Glomerular endothelial cell (primary cell): ENCODE results near the gene YWHAQ. TPM values are rescaled to one million over a fixed set of nuclear protein-coding genes. Genes with fewer than 3 reads are reported as not detected.
"Not testable (repeated sequence)": the region's sequence is repeated elsewhere in the genome, so short reads cannot be mapped to it uniquely, and the experiment has no call there.

Experiments used
- DNase-seq: peaks from one replicate; pipeline ENCODE4 v3.0.0-alpha.2; 2011; ENCODE audit warnings: low read depth, low spot score; ENCODE audit errors: extremely low read depth
- total RNA-seq: library from RNA; depleted of rRNA; stranded (reverse); fragments of >200 nt; gene quantifications from 2 replicates; pipeline ENCODE4 v1.2.3, GENCODE V29; 2015

YWHAQ gene
- total RNA-seq, 1 donor from 2014 or later = 305 TPM

GRCh38 chr2:9634133-9634532 lies 3.3 kb upstream of the YWHAQ start:
- no peak for DNase-seq

DNA sequence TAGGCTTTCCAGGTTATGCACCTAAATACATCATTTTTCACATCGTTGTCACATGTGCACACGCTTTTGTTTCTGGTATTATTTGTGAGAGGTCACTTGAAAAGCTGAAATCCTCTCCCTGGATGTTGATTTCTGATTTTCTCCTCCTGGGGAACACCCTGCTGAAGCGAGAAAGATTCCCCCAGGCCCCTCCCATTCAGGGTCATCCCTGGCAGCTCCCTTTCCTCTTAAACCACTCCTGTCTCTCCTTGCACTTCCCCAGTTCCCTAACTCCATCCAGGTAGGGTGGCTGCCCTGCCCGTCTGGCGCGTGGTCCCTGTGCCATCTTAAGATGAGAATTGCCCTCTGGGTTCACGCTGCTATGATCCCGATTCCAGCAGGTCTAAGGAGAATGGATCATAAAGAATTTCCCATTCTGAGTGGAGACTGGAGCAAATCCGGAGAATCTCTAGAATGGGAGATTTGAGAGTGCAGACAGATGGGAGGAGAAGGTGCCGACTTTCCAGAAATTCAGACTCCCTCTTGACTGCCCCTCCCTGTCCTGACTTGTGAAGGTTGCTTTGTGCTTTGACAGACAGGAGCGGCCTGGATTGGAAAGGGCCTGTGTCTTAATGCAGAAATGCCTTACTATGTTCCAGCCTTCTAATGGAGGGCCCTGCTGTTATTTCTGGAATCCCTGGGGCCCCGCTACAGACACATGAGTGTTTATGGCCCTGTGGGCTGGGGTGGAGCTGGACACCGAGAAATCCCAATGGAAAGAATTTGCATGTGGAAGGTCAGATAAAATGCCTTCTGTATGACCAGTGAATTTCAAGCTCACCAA lies 1.3 kb upstream of the YWHAQ start:
- DNase-seq = no peak

DNA sequence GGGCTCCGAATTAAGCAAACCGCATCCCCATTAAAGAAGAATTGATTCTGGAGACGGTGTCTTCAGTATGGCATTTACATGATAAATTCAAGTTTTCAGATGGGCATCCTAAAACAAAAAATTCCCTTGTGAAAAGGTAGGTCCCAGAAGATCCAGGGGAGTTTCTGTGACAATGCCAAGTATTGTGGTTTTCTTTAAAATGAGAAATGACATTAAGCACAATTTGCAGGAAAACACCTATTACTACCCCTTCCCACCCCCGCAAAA lies 689 bp upstream of the YWHAQ start:
- DNase-seq = no peak

DNA sequence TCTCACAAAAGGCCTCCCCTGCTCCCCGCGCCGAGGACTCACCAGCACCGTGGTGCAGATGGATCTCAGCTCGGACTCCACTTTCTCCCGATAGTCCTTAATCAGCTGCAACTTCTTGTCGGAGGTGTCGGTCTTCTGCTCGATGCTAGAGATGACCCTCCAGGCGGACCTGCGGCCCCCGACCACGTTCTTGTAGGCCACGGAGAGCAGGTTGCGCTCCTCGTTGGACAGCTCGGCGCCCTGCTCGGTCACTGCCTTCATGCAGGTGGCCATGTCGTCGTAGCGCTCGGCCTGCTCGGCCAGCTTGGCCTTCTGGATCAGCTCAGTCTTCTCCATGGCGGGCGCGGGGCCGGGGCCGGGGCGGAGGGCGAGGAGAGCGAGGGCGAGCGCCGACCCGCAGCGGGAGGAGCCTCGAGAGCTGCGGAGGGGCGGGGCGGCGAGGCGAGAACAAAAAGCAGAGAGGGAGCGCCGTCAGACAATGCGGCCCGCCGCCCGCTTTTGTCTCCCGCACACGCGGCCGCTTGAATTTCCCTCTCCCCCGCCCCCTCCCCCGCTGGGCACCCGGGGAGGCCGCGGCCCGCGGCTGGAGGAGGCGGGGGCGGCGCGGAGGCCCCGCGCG lies 571 bp downstream of the YWHAQ start:
- no peak for DNase-seq

DNA sequence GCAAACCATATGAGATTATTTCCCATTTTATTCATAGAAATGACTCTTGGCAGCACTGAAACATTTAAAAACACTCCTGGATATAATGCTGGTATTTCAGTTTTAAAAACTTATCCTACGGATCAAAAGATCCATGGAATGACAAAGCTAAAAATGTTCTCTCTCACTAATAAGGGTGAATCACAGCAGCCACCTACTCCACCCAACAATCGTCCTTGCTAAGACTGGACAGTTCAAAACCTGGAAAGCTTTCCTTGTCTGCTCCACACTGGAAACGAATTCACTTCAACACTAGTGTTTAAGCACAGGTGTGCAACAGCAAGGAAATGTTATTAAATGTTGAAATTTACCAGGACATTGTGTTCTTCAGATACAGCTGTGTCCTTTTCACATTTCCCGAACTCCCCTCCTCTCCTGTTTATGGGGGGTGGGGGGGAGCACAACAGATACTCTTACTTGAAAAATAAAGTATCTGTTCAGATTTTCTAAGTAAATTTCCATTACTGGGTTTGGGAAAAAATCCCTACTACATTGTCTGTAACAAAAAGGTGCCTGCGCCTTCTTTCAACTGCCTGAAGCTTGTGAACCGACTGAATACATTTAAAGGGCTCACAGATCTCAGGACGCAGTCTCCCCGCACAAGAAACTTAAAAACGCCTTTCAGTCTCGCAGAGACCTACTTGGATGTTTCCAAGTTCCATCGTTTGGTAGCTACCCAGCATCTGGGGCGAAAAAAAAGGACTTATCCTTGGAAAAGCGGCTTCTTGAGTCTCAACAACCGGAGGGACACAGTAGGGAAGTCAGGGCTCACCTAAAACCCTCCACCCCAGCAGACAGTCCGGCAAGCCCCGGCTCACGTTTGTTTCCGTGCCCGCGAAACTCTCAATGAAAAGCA lies 1.3 kb downstream of the YWHAQ start:
- no peak for DNase-seq

- DNase-seq = no peak
Observed at GRCh38 chr2:9627310-9627709, 3.5 kb downstream of the YWHAQ start.

- DNase-seq = no peak
Observed at GRCh38 chr2:9623151-9623550, 7.6 kb downstream of the YWHAQ start.

- DNase-seq = not testable (repeated sequence)
Observed at GRCh38 chr2:9621655-9622054, 9.1 kb downstream of the YWHAQ start.

- DNase-seq = no peak
Observed at GRCh38 chr2:9618410-9618809, 12.4 kb downstream of the YWHAQ start.

- DNase-seq = no peak
Observed at GRCh38 chr2:9617749-9618148, 13.0 kb downstream of the YWHAQ start.

- no peak for DNase-seq
Observed at GRCh38 chr2:9617296-9617695, 13.5 kb downstream of the YWHAQ start.

DNA sequence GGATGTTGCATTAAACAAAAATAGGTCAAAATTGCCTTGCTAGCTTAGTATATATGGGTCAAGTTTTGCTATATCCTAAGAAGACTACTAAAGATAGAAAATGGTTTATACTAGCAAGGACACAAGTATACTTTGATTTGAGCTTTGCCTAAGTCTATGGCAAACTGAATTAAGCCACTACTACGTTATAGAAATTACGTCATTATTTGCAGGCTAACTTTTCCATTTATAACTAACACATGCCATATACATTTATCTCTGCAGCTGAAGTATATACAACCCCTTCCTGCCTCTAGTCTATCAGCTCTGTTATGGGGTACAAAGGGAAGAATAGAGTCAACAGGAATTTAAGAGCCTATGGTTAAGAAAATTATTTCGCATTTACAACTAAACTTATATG lies 16.2 kb downstream of the YWHAQ start:
- DNase-seq = no peak

DNA sequence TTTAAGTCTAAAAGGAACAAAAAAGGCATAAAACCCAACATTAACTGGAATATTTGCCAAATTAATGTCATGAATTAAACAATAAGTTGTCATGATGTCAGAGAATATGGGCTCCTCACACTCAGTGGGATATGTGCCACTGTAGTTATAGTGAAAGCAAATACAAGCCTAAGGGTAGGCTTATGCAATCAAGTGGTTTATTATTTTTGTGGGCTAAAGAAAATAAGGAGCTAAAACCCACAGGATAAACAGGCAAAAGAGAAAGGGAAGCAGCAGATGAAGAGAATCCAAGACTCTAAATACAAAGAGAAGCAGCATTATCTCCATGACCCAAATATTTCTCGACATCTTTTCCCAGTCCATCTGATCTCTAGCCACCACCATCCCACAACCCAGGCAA lies 17.5 kb downstream of the YWHAQ start:
- no peak for DNase-seq

DNA sequence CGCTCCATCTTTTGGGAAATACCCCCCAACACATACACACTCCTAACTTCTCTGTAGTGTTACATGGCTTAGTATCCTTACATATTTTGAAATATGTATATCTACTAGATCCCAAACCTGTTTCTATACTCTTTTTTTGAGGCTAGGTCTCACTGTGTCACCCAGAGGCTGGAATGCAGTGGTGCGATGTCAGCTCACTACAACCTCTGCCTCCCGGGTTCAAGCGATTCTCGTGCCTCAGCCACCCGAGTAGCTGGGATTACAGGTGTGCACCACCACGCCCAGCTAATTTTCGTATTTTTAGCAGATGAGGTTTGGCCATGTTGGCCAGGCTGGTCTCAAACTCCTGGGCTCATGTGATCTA lies 19.3 kb downstream of the YWHAQ start:
- not testable (repeated sequence) for DNase-seq

GRCh38 chr2:9610781-9611548 lies 19.8 kb downstream of the YWHAQ start:
- DNase-seq = no peak

- DNase-seq = not testable (repeated sequence)
Observed at GRCh38 chr2:9608491-9608890, 22.3 kb downstream of the YWHAQ start.

- no peak for DNase-seq
Observed at GRCh38 chr2:9602412-9602811, 28.4 kb downstream of the YWHAQ start.

GRCh38 chr2:9601397-9601796 lies 29.4 kb downstream of the YWHAQ start:
- no peak for DNase-seq

DNA sequence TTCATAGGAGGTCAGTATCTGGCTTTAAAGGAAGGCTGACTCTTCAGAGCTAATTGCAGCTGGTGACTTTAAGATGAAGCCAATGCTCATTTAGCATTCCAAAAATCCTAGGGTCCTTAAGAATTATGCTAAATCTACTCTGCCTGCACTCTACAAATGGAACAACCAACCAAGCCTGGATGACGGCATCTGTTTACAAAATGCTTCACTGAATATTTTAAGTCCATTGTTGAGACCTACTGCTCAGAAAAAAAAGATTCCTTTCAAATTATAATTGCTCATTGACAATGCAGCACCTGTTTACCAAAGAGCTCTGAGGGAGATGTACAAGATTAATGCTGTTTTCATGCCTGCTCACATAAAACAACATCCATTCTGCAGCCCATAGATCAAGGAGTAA lies 31.4 kb downstream of the YWHAQ start:
- no peak for DNase-seq

DNA sequence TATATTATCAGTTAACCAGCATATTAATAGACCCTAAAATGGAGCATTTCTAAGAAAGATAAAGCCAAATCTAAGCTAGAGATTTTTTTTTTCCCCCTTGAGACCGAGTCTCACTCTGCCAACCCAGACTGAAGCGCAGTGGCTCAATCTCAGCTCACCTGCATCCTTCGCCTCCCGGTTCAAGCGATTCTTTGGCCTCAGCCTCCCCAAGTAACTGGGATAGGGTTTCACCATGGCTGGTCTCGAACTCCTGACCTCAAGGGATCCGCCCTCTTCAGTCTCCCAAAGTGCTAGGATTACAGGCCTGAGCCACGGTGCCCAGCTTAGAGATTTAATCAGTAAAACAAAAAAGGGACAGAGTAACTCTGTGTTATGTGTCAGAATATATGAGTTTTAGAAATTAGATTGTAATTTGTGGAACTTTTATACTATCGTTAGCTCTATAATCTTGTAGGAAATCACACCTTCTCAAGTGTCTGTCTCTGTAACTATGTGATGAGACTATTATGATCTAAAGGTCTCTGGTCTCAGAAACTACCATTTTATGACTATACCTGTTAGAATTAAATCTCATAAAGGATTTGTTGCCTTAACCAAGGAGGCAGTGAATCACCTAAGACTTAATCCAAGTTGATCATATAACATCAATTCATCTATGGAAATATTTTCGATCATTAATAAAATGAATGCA lies 34.0 kb downstream of the YWHAQ start:
- DNase-seq = no peak
